NOMO-1 (cell line): ENCODE measurements around the gene METTL26.

Experiments
- DNase-seq, 2 experiments: peaks; one replicate each; lab custom pipeline; 2025; ENCODE audit not compliant: unreplicated experiment in 2 of 2; lab: John Stamatoyannopoulos, UW

The METTL26 gene

GRCh38 chr16:586645-587590, 49.2 kb downstream of the METTL26 start:
- DNase-seq = no peak

DNA sequence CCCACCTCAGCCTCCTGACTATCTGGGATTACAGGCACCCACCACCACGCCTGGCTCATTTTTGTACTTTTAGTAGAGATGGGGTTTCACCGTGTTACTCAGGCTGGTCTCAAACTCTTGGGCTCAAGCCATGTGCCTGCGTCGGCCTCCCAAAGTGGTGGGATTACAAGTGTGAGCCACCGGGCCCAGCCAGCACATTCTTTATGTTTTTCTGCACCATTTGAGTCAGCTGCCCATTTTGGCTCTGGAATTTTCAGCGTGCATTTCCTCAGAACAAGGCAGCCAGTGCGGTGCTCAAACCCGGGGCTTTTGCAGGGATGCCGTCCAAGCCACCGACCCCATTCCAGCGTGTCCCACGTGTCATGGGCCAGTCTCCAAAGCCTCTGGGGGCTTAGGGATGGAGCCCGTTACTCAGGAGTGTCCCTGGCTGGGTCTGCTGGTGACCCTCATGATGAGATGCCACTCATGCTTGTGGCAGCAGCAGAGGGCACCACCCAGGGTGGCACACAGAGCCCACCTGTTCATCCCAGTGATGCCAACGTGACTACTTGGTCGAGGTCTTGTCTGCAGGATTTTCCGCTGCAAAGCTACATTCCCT, 50.0 kb downstream of the METTL26 start:
- DNase-seq = no peak

DNA sequence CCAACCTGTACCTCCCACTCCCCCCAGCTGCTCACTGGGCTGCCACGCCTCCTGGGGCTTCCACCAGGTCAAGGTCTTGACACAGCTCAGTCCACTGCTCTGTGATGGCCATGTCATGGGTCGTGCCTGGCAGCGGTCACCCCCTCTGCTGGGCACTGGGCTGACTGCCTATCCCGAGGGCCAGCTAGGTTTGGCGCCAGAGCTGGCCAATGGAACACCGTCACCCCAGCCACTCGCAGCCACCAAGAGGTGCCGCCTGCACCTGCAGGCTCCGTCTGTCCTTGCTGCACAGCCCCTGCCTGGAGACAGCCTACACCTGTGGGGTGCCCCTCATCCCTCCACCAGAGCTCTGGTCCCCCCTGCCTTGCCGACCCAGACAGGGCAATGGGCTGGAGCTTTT, 50.8 kb downstream of the METTL26 start:
- DNase-seq = no peak
